Peyer's patch (tissue), 4 donors: ENCODE measurements around the gene NBEAL2. TPM values are rescaled to one million over a fixed set of nuclear protein-coding genes. Genes with fewer than 3 reads are reported as not detected.
A peak's percentile ranks its signal among the peaks of the same experiment; 100 is the strongest.

Experiments
- DNase-seq, 3 donors: peaks; one replicate each; pipeline ENCODE4 v3.0.0-alpha.2; 2017 to 2019
- H3K27ac ChIP-seq, 4 donors: fragments of 200-600 bp; sonication (generic); one replicate each; pipeline ENCODE4 v1.5.1; 2016 to 2019
- H3K27me3 ChIP-seq, 2 donors: fragments of 200-600 bp; sonication (generic); one replicate each; pipeline ENCODE4 v1.5.1; 2019
- H3K36me3 ChIP-seq, 3 donors: fragments of 200-600 bp; sonication (generic); one replicate each; pipeline ENCODE4 v1.5.1; 2016 to 2019
- H3K4me1 ChIP-seq, 4 donors: fragments of 200-600 bp; sonication (generic); one replicate each; pipeline ENCODE4 v1.5.1; 2016 to 2019
- H3K4me3 ChIP-seq, 4 donors: fragments of 200-600 bp; sonication (generic); 1 replicate in 3 of 4; 2 replicates in 1 of 4; pipeline ENCODE4 v1.5.1; 2016 to 2019; ENCODE audit warnings: mild to moderate bottlenecking in 1 of 4
- H3K9me3 ChIP-seq, 4 donors: fragments of 200-600 bp; sonication (generic); one replicate each; pipeline ENCODE4 v1.5.1; 2016 to 2019; ENCODE audit warnings: mild to moderate bottlenecking in 1 of 4
- CTCF ChIP-seq, 6 experiments: fragments of 450-650 bp in 4 of 6; fragments of 200-600 bp in 2 of 6; sonication (generic) in 1 of 6; IDR thresholded peaks; one replicate each; pipeline ENCODE4 v1.5.1; 2017 to 2019; ENCODE audit warnings: antibody characterized with exemption in 6 of 6, mild to moderate bottlenecking in 3 of 6, moderate library complexity in 1 of 6
- POLR2A ChIP-seq, 2 donors: fragments of 450-650 bp; IDR thresholded peaks; one replicate each; pipeline ENCODE4 v1.5.1; 2017; ENCODE audit warnings: antibody characterized with exemption in 2 of 2, mild to moderate bottlenecking in 2 of 2, moderate library complexity in 2 of 2
- total RNA-seq, 4 donors: library from RNA; depleted of rRNA; stranded (reverse); fragments of >200 nt; gene quantifications; one replicate each; pipeline ENCODE4 v1.1.0, GENCODE V29; 2016

The NBEAL2 gene
- total RNA-seq, 4 donors from 2014 or later: 111 to 304 (median 229) TPM

GRCh38 chr3:47012342-47013230 lies 33.1 kb downstream of the NBEAL2 start:
- Histone ChIP-seq H3K4me3 (no peak overlapping the region), H3K36me3 (peaks cover 0 to 37% (median 0%) of the 10 kb centered on the region in 3 donors), H3K9me3 (no peaks in the 10 kb centered on the region), H3K27me3 (no peaks in the 10 kb centered on the region), H3K4me1 (peaks cover 5 to 18% (median 10%) of the 10 kb centered on the region in 4 donors), H3K27ac (no peak overlapping the region)
- TF ChIP-seq POLR2A (IDR thresholded peaks at IDR 0.05) (no peak), CTCF (IDR thresholded peaks at IDR 0.05) (no peak)
- DNase-seq: peak in 1 of 3 donors; percentile 44

DNA sequence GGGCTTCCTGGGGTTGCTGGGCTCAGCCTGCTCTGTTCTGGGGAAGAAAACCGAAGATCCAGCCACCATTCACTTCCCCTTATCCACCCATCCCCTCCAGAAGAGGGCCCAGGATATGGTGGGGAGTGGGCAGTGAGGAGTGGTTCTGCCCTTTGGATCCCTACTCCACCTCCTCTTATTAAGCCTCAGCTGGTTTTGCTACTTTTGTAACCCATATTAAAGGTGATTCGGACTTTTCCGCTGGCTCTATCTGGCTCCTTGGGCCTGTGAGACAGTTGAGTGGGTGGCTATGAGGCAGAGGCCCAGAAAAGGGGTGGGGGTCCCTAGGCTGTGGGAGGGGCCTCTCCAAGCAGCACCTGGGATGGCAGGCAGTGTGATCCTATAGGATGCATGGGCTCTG lies 33.8 kb downstream of the NBEAL2 start:
- H3K4me1 ChIP-seq: peaks cover 5 to 18% (median 10%) of the 10 kb centered on the region in 4 donors

GRCh38 chr3:47014036-47014435 lies 34.6 kb downstream of the NBEAL2 start:
- Histone ChIP-seq H3K4me1 (peaks cover 5 to 18% (median 10%) of the 10 kb centered on the region in 4 donors), H3K36me3 (peaks cover 0 to 41% (median 0%) of the 10 kb centered on the region in 3 donors), H3K27me3 (no peaks in the 10 kb centered on the region), H3K9me3 (no peaks in the 10 kb centered on the region), H3K4me3 (no peak overlapping the region), H3K27ac (no peak overlapping the region)
- TF ChIP-seq CTCF (IDR thresholded peaks at IDR 0.05): no peak
- no peak for TF ChIP-seq POLR2A (IDR thresholded peaks at IDR 0.05)
- no peak for DNase-seq

More for the DNA sequence above, 33.8 kb downstream of the NBEAL2 start:
- DNase-seq: no peak
- Histone ChIP-seq H3K27ac (no peak overlapping the region), H3K27me3 (no peaks in the 10 kb centered on the region), H3K9me3 (no peaks in the 10 kb centered on the region), H3K36me3 (peaks cover 0 to 41% (median 0%) of the 10 kb centered on the region in 3 donors), H3K4me3 (no peak overlapping the region)
- TF ChIP-seq CTCF (IDR thresholded peaks at IDR 0.05) (no peak), POLR2A (IDR thresholded peaks at IDR 0.05) (no peak)

- no peak overlapping the region for H3K27ac ChIP-seq
- TF ChIP-seq CTCF (IDR thresholded peaks at IDR 0.05): no peak
- no peak for TF ChIP-seq POLR2A (IDR thresholded peaks at IDR 0.05)
- no peaks in the 10 kb centered on the region for H3K27me3 ChIP-seq
- no peak overlapping the region for H3K4me3 ChIP-seq
- H3K4me1 ChIP-seq: peaks cover under 1 to 14% (median 9%) of the 10 kb centered on the region in 4 donors
- peaks cover 0 to 41% (median 0%) of the 10 kb centered on the region in 3 donors for H3K36me3 ChIP-seq
- H3K9me3 ChIP-seq: no peaks in the 10 kb centered on the region
- DNase-seq: no peak
Measured at GRCh38 chr3:47015151-47015550, 35.7 kb downstream of the NBEAL2 start.

- Histone ChIP-seq H3K27me3 (no peaks in the 10 kb centered on the region), H3K27ac (peak overlapping the region; percentile 12 to 62 (median 42)), H3K9me3 (no peaks in the 10 kb centered on the region), H3K4me1 (peaks cover 0 to 13% (median 9%) of the 10 kb centered on the region in 4 donors), H3K36me3 (peaks cover 0 to 41% (median 0%) of the 10 kb centered on the region in 3 donors), H3K4me3 (no peak overlapping the region)
- TF ChIP-seq POLR2A (IDR thresholded peaks at IDR 0.05) (no peak), CTCF (IDR thresholded peaks at IDR 0.05) (no peak)
- DNase-seq: peak in 1 of 3 donors; percentile 49
Measured at GRCh38 chr3:47016086-47016933, 36.8 kb downstream of the NBEAL2 start.
